Measurements from ENCODE around the gene CD247.

The CD247 gene

DNA sequence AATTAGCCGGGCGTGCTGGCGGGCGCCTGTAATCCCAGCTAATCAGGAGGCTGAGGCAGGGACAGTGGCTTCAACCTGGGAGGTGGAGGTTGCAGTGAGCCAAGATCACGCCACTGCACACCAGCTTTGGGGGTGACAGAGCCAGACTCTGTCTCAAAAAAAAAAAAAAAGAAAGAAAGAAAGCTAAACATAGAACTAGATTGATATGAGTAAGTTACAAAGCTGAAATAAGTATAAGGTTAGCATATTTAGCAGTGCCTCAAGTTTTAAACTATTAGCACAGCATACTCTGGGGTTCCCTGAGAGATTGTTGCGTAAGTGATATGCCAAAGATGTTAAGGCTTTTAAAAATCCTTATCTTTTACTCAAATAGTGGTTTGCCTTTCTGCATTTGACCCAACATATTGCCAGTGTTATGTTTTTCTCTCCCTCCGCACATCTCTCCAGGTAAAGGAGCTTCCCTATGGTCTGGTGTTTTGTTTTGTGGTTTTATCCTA, 126.1 kb downstream of the CD247 start:
- Histone ChIP-seq H3K4me3 (ENCODE audit: low read length) (no peak overlapping the region), H3K27ac (ENCODE audit: low read length) (no peak overlapping the region), H3K36me3 (ENCODE audit: control insufficient read depth, insufficient read depth, low read length) (peaks cover 4% of the 10 kb centered on the region; the same call in 1 of the 2 replicates), H3K27me3 (ENCODE audit: control insufficient read depth, insufficient read depth, low read length) (no peaks in the 10 kb centered on the region), H3K9me3 (ENCODE audit: control insufficient read depth, insufficient read depth, low read length) (no peaks in the 10 kb centered on the region), H3K4me1 (ENCODE audit: control insufficient read depth, insufficient read depth, low read length) (no peaks in the 10 kb centered on the region)
- no CpG with 5 or more reads among the region's 7 CpGs for WGBS (ENCODE audit: insufficient coverage, insufficient read length)
- DNase-seq (ENCODE audit: low read depth, low spot score): no peak

DNA sequence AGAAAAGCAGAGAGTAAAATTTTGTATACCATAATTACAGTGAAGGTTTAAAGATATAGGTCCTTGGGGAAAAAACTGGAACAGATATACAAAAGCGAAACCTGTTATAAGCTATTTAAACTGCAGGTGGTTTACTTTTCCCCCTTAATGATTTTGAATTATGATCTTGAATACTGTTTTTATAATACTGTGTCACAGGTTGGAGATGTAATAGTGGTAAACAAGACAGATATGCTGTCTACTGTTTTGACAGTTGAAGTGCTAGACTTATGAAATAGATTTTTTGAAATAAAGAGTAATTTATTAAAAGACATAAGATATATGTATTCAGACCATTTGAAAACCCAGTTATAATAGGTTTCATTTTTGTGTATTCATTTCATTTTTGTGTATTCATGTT, 129.4 kb downstream of the CD247 start:
- H3K36me3 ChIP-seq (ENCODE audit: control insufficient read depth, insufficient read depth, low read length): peaks cover 8% of the 10 kb centered on the region; the same call in 1 of the 2 replicates

DNA sequence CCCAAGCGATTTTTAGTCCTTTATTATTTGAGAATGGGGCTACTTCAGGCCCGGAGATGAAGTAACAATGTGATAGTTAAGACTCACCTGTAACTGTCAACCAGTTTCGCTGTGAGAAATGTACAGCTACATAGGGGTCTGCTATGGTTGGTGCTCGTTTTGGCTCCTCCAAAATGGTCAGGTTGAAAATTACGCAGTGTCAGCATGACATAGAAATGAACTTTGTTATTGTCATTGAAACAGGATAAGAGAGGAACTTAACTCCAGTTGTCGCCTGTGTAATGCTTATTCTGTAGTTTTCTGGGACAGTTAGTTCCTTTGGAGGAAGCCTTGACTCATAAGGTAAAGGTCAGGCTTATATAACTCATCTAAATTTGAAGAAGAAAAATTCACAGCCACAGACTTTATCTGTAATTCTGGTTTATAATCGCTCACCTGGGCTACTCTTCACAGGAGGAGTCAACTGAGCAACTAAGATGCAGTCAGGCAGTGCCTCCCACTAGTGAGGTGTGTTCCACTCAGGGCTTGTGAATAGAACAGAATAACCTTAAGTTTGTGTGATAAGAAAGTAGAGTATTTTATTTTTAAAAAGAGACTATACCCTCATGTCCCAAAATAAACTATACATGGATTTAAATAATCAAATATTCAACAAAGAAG, 130.9 kb downstream of the CD247 start:
- DNase-seq (ENCODE audit: low read depth, low spot score): no peak
- Histone ChIP-seq H3K27ac (ENCODE audit: low read length) (no peak overlapping the region), H3K36me3 (ENCODE audit: control insufficient read depth, insufficient read depth, low read length) (peaks cover 8% of the 10 kb centered on the region; the same call in 1 of the 2 replicates), H3K4me1 (ENCODE audit: control insufficient read depth, insufficient read depth, low read length) (no peaks in the 10 kb centered on the region), H3K9me3 (ENCODE audit: control insufficient read depth, insufficient read depth, low read length) (no peaks in the 10 kb centered on the region), H3K4me3 (ENCODE audit: low read length) (no peak overlapping the region), H3K27me3 (ENCODE audit: control insufficient read depth, insufficient read depth, low read length) (no peaks in the 10 kb centered on the region)
- WGBS (ENCODE audit: insufficient coverage, insufficient read length): no CpG with 5 or more reads among the region's 7 CpGs

More for the DNA sequence above, 129.4 kb downstream of the CD247 start:
- WGBS (ENCODE audit: insufficient coverage, insufficient read length): no CpG with 5 or more reads among the region's 1 CpG
- Histone ChIP-seq H3K27me3 (ENCODE audit: control insufficient read depth, insufficient read depth, low read length) (no peaks in the 10 kb centered on the region), H3K9me3 (ENCODE audit: control insufficient read depth, insufficient read depth, low read length) (no peaks in the 10 kb centered on the region), H3K27ac (ENCODE audit: low read length) (no peak overlapping the region), H3K4me1 (ENCODE audit: control insufficient read depth, insufficient read depth, low read length) (no peaks in the 10 kb centered on the region), H3K4me3 (ENCODE audit: low read length) (no peak overlapping the region)
- DNase-seq (ENCODE audit: low read depth, low spot score): no peak
